K562 (cell line): ENCODE measurements around the gene GH2. TPM values are rescaled to one million over a fixed set of nuclear protein-coding genes. Genes with fewer than 3 reads are reported as not detected.
A peak's percentile ranks its signal among the peaks of the same experiment; 100 is the strongest.

Source experiments
- ATF7 ChIP-seq: fragments of 450-650 bp; IDR thresholded peaks from 2 replicates; pipeline ENCODE4 v1.7.1; 2014; ENCODE audit warnings: mild to moderate bottlenecking, moderate library complexity
- CREM ChIP-seq: IDR thresholded peaks from 2 replicates; pipeline ENCODE4 v1.6.1; 2014; ENCODE audit warnings: antibody characterized with exemption, low read depth
- ESRRA ChIP-seq: fragments of 450-650 bp; IDR thresholded peaks from 2 replicates; pipeline ENCODE4 v1.6.1; 2014; ENCODE audit warnings: low read depth, mild to moderate bottlenecking, moderate library complexity, borderline replicate concordance
- L3MBTL2 ChIP-seq: fragments of 450-650 bp; IDR thresholded peaks from 2 replicates; pipeline ENCODE4 v1.6.1; 2016; ENCODE audit warnings: mild to moderate bottlenecking, moderate library complexity
- LCOR ChIP-seq: sonication (generic); formaldehyde crosslinking; IDR thresholded peaks from 2 replicates; pipeline ENCODE4 v1.8.0; 2022; ENCODE audit warnings: mild to moderate bottlenecking, missing genetic modification reagents
- MED1 ChIP-seq: sonication (generic); formaldehyde crosslinking; IDR thresholded peaks from 2 replicates; pipeline ENCODE4 v1.8.1; 2023; ENCODE audit warnings: missing genetic modification reagents, borderline replicate concordance
- MEIS2 ChIP-seq: fragments of 450-650 bp; IDR thresholded peaks from 2 replicates; pipeline ENCODE4 v1.6.1; 2014; ENCODE audit warnings: mild to moderate bottlenecking; ENCODE audit not compliant: partially characterized antibody
- NFE2L1 ChIP-seq: fragments of 450-650 bp; IDR thresholded peaks from 2 replicates; pipeline ENCODE4 v1.6.1; 2016; ENCODE audit warnings: missing genetic modification characterization, low read depth, mild to moderate bottlenecking, missing compliant biosample characterization, moderate library complexity, borderline replicate concordance
- RBFOX2 ChIP-seq: fragments of 200-400 bp; formaldehyde crosslinking; IDR thresholded peaks from 2 replicates; pipeline ENCODE4 v1.6.1; 2017; ENCODE audit warnings: low read depth, mild to moderate bottlenecking, low read length, moderate library complexity
- RCOR1 ChIP-seq, 2 experiments: IDR thresholded peaks; 2 replicates each; pipeline ENCODE4 v1.6.1; 2012; ENCODE audit warnings: low read depth in 2 of 2, low read length in 2 of 2, borderline replicate concordance in 1 of 2, improper control_type of control experiment in 1 of 2
- SMC3 ChIP-seq: conservative IDR thresholded peaks from 2 replicates; pipeline ENCODE4 v1.6.1; 2011; ENCODE audit warnings: low read depth, low read length, improper control_type of control experiment; ENCODE audit not compliant: insufficient read depth
- XRCC4 ChIP-seq: IDR thresholded peaks from one replicate; pipeline ENCODE4 v1.6.1; 2011; ENCODE audit not compliant: insufficient read depth, insufficient read length; ENCODE audit errors: extremely low read depth
- XRCC5 ChIP-seq: fragments of 200-400 bp; formaldehyde crosslinking; IDR thresholded peaks from 2 replicates; pipeline ENCODE4 v1.6.1; 2017; ENCODE audit warnings: low read depth, mild to moderate bottlenecking, low read length
- YY1 ChIP-seq, 3 experiments: IDR thresholded peaks; 2 replicates each; pipeline ENCODE4 v1.6.1; 2011; ENCODE audit warnings: low read length in 2 of 3, mild to moderate bottlenecking in 2 of 3, moderate library complexity in 2 of 3, borderline replicate concordance in 1 of 3, control low read depth in 1 of 3, low read depth in 1 of 3; ENCODE audit not compliant: insufficient read depth in 3 of 3, insufficient replicate concordance in 2 of 3, control insufficient read depth in 1 of 3, insufficient read length in 1 of 3; ENCODE audit errors: extremely low read depth in 1 of 3
- ZBTB7A ChIP-seq: IDR thresholded peaks from 2 replicates; pipeline ENCODE4 v1.6.1; 2011; ENCODE audit warnings: low read depth, mild to moderate bottlenecking, low read length, moderate library complexity, borderline replicate concordance; ENCODE audit not compliant: control insufficient read depth
- ZNF324 ChIP-seq: fragments of 250-450 bp; sonication (Bioruptor Pico); IDR thresholded peaks from 2 replicates; pipeline ENCODE4 v1.4.0; 2020; ENCODE audit warnings: mild to moderate bottlenecking
- ZNF384 ChIP-seq: IDR thresholded peaks from 2 replicates; pipeline ENCODE4 v1.6.1; 2012; ENCODE audit warnings: low read depth, low read length, improper control_type of control experiment
- polyA plus RNA-seq, 8 experiments: library from polyadenylated mRNA; depleted of rRNA in 4 of 8; stranded (reverse) in 5 of 8; unstranded in 3 of 8; fragments of >200 nt; fragmentation: Nextera tagmentation in 2 of 8; fragmentation: Illumina TruSeq in 1 of 8; extraction: Ambion mirVana in 2 of 8; extraction: Trizol in 1 of 8; gene quantifications; 2 replicates each; pipeline versions ENCODE4 v1.2.1 to v1.2.3, GENCODE V29; 2011 to 2014; ENCODE audit warnings: inconsistent platforms in 1 of 8, missing spikeins in 1 of 8
- total RNA-seq, 7 experiments: library from RNA; depleted of rRNA in 6 of 7; stranded (reverse); fragments of >200 nt in 6 of 7; fragmentation: Illumina TruSeq in 2 of 7; extraction: Trizol in 2 of 7; gene quantifications; 2 replicates each; pipeline versions ENCODE4 v1.2.1 to v1.2.3, GENCODE V29; 2011 to 2021; ENCODE audit warnings: low replicate concordance in 1 of 7
- TF ChIP-seq, protein P1 (sequence below): IDR thresholded peaks from 2 replicates; pipeline ENCODE4 v1.6.1; 2011; ENCODE audit warnings: borderline replicate concordance, low read depth, mild to moderate bottlenecking, moderate library complexity, low read length; ENCODE audit not compliant: insufficient read depth, poor library complexity, severe bottlenecking
- TF ChIP-seq, protein P2 (sequence below): IDR thresholded peaks from 2 replicates; pipeline ENCODE4 v1.6.1; 2011; ENCODE audit not compliant: insufficient read length; ENCODE audit errors: extremely low read depth
- TF ChIP-seq, protein P3 (sequence below): fragments of 450-650 bp; formaldehyde crosslinking; IDR thresholded peaks from 2 replicates; pipeline ENCODE4 v1.4.0; 2020; ENCODE audit warnings: mild to moderate bottlenecking, moderate library complexity
- TF ChIP-seq, protein P4 (sequence below): sonication (generic); formaldehyde crosslinking; IDR thresholded peaks from 2 replicates; pipeline ENCODE4 v1.8.0; 2022; ENCODE audit warnings: missing genetic modification reagents, mild to moderate bottlenecking, moderate library complexity, borderline replicate concordance

GH2 gene
- total and polyA plus RNA-seq, 9 of the 15 experiments (the other 6 are each of a cell fraction or from before 2014, with no cell fraction given) = not detected

DNA sequence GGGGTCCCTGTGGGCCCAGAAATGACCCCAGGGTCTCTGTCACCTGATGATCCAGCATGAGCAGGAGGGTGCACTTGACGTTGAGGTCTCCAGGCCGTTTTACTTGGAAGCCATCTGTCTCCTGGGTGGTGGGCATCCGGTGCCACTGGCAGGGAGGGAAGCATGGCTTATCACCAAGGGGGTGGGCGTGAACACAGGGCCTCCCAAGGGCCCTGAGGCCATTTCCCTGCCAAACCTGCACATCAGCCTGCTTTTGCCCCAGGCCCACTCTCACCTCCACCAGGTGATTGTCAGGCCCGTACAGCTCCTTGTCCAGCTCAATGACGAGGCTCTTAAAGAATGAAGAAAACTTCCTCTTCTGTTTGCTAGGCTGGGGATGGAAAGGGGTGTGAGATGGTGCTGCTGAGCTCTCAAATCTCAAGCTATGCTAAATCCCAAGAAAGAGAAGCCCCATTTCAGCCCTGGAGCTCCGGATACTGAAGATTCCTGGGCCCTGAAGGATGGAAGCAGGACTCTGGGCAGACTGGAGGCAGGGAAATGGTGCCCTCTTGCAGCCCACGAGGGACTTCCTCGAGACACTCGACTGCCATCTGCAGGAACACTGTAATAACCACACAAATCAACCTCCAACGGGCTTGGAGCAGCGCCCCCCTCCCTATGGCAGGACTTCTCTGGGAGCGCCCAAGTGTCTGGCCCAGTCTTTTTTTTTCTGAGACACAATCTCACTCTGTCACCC lies 47.1 kb downstream of the GH2 start (continued):
- no peak for TF ChIP-seq MED1
- TF ChIP-seq NFE2L1 (tag) = no peak
- TF ChIP-seq ATF7 = peak; percentile 14; the same call in 1 of the 2 replicates
- TF ChIP-seq YY1 (IDR thresholded peaks at IDR 0.05; ENCODE audit: borderline replicate concordance in 1 of 3, control insufficient read depth in 1 of 3, extremely low read depth in 1 of 3, insufficient read depth in 3 of 3, insufficient read length in 1 of 3, insufficient replicate concordance in 2 of 3, low read depth in 1 of 3, low read length in 2 of 3) = peak in 1 of 3 experiments; percentile 80
- TF ChIP-seq, protein P1, sequence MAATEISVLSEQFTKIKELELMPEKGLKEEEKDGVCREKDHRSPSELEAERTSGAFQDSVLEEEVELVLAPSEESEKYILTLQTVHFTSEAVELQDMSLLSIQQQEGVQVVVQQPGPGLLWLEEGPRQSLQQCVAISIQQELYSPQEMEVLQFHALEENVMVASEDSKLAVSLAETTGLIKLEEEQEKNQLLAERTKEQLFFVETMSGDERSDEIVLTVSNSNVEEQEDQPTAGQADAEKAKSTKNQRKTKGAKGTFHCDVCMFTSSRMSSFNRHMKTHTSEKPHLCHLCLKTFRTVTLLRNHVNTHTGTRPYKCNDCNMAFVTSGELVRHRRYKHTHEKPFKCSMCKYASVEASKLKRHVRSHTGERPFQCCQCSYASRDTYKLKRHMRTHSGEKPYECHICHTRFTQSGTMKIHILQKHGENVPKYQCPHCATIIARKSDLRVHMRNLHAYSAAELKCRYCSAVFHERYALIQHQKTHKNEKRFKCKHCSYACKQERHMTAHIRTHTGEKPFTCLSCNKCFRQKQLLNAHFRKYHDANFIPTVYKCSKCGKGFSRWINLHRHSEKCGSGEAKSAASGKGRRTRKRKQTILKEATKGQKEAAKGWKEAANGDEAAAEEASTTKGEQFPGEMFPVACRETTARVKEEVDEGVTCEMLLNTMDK = peak; percentile 93
- 0 out of 2 replicates have a peak, but pooled peaks have one; percentile 5 for TF ChIP-seq RBFOX2
- peak; percentile 44; the same call in 1 of the 2 replicates for TF ChIP-seq ZBTB7A
- TF ChIP-seq, protein P2, sequence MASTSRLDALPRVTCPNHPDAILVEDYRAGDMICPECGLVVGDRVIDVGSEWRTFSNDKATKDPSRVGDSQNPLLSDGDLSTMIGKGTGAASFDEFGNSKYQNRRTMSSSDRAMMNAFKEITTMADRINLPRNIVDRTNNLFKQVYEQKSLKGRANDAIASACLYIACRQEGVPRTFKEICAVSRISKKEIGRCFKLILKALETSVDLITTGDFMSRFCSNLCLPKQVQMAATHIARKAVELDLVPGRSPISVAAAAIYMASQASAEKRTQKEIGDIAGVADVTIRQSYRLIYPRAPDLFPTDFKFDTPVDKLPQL = no peak
- no peak for TF ChIP-seq XRCC4
- TF ChIP-seq LCOR = no peak
- TF ChIP-seq MEIS2 = peak; percentile 21
- TF ChIP-seq XRCC5 = peak; percentile 92
- TF ChIP-seq SMC3 = peak; percentile 25; the same call in 1 of the 2 replicates
- no peak for TF ChIP-seq ZNF324 (CRISPR knock-in tag)
- TF ChIP-seq RCOR1 (IDR thresholded peaks at IDR 0.05; ENCODE audit: borderline replicate concordance in 1 of 2, low read depth in 2 of 2, low read length in 2 of 2) = 0 out of 4 replicates have a peak, but pooled peaks of 1 of the 2 experiments have one; percentile 35
- TF ChIP-seq, protein P3, sequence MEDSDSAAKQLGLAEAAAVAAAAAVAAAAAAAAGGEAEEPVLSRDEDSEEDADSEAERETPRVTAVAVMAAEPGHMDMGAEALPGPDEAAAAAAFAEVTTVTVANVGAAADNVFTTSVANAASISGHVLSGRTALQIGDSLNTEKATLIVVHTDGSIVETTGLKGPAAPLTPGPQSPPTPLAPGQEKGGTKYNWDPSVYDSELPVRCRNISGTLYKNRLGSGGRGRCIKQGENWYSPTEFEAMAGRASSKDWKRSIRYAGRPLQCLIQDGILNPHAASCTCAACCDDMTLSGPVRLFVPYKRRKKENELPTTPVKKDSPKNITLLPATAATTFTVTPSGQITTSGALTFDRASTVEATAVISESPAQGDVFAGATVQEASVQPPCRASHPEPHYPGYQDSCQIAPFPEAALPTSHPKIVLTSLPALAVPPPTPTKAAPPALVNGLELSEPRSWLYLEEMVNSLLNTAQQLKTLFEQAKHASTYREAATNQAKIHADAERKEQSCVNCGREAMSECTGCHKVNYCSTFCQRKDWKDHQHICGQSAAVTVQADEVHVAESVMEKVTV = 0 out of 2 replicates have a peak, but pooled peaks have one; percentile 28
- peak; percentile 85 for TF ChIP-seq ZNF384
- peak; percentile 48; the same call in 1 of the 2 replicates for TF ChIP-seq ESRRA
- peak; percentile 23; the same call in 1 of the 2 replicates for TF ChIP-seq L3MBTL2
- TF ChIP-seq, protein P4, sequence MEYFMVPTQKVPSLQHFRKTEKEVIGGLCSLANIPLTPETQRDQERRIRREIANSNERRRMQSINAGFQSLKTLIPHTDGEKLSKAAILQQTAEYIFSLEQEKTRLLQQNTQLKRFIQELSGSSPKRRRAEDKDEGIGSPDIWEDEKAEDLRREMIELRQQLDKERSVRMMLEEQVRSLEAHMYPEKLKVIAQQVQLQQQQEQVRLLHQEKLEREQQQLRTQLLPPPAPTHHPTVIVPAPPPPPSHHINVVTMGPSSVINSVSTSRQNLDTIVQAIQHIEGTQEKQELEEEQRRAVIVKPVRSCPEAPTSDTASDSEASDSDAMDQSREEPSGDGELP = peak; percentile 45; the same call in 1 of the 2 replicates
- peak; percentile 65 for TF ChIP-seq CREM
